Stimulated activated CD8-positive, alpha-beta memory T cell treated with anti-CD3 and anti-CD28 coated beads, Interleukin-15, amount 100 ng/mL, for 24 hours (primary cell): Measurements from ENCODE around the gene UBAC1.

Source experiments
- DNase-seq: peaks from one replicate; pipeline ENCODE4 v3.0.0-alpha.2; 2020; ENCODE audit warnings: low read depth

The UBAC1 gene

DNA sequence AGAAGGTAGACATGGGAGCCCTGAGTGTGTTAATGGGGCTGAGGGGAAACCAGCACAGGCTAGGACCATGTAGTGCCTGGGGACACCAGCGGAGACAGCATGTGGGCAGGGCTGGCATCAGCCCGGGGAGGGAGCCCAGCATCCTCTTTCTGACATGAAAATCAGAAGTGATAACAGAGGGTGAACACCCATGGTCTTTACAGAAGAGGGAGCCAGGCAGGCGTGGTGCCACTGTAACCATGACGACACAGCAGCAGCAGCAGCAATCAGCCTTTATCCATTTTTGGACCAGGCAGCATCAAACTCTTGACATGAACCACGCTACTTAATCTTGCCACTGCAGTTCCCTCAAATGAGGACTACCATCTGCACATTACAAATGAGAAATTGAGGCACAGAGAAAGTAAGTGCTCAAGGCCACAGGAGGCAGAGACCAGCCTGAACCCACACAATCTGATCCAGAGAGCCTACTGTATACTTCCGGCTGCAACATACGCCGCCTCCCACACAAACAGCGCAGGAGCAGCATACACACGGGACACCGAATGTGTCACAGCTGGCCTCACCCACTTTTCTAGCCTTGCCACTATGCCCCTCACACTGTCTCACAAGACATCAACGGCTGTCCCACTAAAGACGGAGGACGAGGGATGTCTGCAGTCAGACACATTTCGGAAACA lies 77.6 kb downstream of the UBAC1 start:
- no peak for DNase-seq
